Stimulated activated CD8-positive, alpha-beta memory T cell treated with anti-CD3 and anti-CD28 coated beads, Interleukin-12 subunit alpha, Interleukin-12 subunit beta, amount 100 ng/mL, for 24 hours (primary cell): Measurements from ENCODE around the gene USP40.

Experiments
- DNase-seq: peaks from one replicate; pipeline ENCODE4 v3.0.0-alpha.2; 2020; ENCODE audit errors: extremely low read depth

The USP40 gene

GRCh38 chr2:233556881-233557736, 9.5 kb downstream of the USP40 start:
- no peak for DNase-seq

GRCh38 chr2:233553366-233553765, 13.2 kb downstream of the USP40 start:
- no peak for DNase-seq

- DNase-seq = no peak
These were observed 15.1 kb downstream of the USP40 start for GRCh38 chr2:233551491-233551890.

- DNase-seq = no peak
These were observed 19.8 kb downstream of the USP40 start for GRCh38 chr2:233546774-233547173.

GRCh38 chr2:233546101-233546500, 20.5 kb downstream of the USP40 start:
- DNase-seq = no peak

DNA sequence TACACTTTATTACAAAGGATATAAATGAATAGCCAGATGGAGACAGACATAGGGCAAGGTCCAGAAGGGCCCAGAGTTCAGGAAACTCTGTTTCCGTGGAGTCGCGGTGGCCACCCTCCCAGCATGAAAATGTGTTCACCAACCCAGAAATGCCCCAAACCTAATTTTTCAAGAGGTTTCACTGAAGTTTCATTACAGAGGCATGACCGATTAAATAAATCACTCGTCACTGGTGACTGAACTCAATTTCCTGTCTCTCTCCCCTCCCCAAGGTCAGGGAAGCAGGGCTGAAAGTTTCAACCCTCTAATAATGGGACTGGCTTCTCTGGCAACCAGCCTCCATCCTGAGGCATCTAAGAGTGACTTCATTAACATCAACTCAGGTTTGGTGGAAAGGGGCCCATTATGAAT, 22.4 kb downstream of the USP40 start:
- no peak for DNase-seq

DNA sequence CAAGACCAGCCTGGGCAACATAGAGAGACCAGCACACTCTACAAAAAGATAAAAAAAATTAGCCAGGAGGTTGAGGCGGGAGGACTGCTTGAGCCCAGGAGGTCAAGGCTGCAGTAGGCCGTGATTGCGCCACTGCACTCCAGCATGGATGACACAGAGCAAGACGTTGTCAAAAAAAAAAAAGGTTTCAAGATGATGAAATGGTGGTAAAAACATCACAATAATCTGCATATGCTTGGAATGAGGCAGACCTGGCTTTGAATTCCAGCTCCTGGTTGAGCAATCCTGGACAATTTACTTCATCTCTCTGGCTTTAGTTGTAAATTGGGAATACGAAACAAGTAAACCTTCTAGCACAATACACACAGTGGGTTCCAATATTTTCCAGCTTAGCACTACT, 24.1 kb downstream of the USP40 start:
- DNase-seq = no peak

- DNase-seq = no peak
These were observed 27.8 kb downstream of the USP40 start for GRCh38 chr2:233538741-233539140.

GRCh38 chr2:233535271-233535670, 31.3 kb downstream of the USP40 start:
- no peak for DNase-seq

DNA sequence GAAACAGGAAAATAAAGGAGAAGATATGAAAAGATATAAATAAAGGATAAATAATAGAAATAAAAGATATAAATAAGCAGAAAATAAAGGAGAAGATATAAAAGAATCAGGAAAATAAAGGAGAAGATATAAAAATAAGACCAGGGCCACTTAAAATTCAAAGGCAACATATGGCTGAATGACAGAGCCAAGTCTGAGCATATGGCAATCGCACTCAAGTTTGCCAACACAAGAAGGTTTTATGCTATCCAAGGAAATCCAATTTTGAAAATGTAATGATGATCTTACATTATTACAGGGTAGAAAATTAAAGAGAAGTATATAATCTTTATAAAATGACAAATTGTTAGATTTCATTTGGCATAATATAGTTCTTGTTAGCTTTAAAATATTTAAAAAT, 33.6 kb downstream of the USP40 start:
- no peak for DNase-seq

- no peak for DNase-seq
These were observed 34.6 kb downstream of the USP40 start for GRCh38 chr2:233531955-233532354.

DNA sequence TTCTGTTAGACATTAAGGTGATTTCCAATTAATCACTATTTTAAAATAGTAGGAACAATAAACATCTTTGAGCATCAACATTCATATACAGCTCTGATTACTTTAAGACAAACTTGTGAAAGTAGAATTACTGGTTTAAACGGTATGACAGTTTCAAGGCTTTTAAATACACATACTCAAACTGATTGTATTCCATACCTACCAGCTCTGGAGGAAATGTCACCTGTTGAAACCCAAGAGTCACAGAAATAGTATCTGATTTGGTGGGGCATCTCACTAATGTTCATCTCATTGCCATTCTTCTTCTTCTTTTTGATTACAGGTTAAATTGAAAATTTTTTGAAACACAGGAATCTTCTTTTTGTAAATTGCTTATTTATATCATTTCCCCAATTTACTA, 36.2 kb downstream of the USP40 start:
- DNase-seq = no peak

DNA sequence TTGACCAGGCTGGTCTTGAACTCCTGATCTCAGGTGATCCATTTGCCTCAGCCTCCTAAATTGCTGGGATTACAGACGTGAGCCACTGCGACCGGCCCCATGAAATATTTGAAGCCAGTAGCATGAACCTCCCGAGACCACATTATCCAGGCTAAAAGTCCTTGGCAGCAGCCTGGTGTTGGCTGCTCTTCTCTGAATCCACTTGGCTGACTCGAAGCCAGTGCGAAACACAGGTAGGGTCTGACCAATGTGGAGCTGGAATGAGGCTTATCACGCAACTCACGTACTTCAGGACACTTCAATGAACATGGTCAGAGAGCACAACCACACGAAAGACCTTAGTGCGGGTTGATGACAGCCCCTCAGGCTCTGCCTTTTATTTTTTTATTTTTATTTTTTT, 38.4 kb downstream of the USP40 start:
- no peak for DNase-seq

DNA sequence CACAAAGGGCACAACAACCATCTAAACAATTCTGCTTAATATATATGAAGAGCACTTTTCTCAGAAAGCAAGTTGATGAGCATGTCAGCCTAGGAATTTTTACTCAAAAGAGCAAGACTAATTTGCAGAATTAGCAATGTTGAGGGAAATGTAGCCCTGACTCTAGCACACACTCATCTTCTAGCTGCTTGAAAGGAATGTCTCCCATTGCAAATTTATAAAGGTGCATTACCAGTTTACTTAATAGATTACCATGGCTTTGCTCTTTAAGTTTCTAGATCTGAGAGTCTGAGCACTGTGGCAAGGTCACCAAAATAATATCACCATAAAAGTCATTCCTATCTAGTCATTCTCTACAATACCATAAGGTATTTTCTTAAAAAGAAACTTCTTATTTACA, 40.8 kb downstream of the USP40 start:
- DNase-seq = no peak

GRCh38 chr2:233519787-233520611, 46.6 kb downstream of the USP40 start:
- no peak for DNase-seq

GRCh38 chr2:233513953-233514655, 52.5 kb downstream of the USP40 start:
- DNase-seq = no peak

GRCh38 chr2:233503947-233504637, 62.5 kb downstream of the USP40 start:
- DNase-seq = no peak

DNA sequence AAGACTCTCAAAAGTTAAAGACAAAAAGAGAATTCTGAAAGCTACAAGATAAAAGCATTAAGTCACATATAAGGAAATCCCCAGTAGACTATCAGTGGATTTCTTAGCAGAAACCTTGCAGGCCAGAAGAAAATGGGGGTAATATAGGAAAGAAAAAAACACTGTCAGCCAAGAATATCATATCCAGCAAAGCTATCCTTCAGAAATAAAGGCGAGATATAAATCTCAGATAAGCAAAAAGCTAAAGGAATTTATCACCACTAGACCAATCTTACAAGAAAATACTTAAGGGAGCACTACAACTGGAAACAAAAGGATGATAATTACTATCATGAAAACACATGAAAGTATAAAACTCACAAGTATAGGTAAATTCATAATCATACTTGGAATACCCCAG, 63.1 kb downstream of the USP40 start:
- no peak for DNase-seq

GRCh38 chr2:233501198-233502076, 65.1 kb downstream of the USP40 start:
- no peak for DNase-seq

- DNase-seq = no peak
These were observed 66.7 kb downstream of the USP40 start for GRCh38 chr2:233499928-233500327.

DNA sequence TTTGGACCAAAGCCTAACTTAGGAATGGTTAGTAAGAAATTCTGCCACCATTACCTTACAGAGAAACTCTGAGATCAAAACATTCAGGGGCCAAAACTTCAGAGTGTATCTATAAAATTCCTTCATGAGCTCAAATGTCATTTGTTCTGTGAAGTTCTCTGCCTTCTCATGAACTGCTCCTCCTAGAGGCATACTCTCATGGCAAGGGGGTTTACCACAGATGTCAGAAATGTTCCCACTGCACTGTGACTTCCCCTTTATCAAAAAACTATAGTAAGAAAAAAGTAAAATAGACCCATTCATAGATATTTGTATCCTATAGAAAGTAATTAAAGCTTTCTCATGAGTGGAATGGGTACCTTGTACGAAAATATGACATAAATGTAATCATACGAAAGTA, 68.5 kb downstream of the USP40 start:
- DNase-seq = no peak
